ENCODE measurements around the gene KRTAP13-4.

Gene KRTAP13-4

GRCh38 chr21:30468900-30469714 is 39.1 kb downstream of the KRTAP13-4 start:
- DNase-seq (ENCODE audit: extremely low read depth, insufficient read length): no peak
- Histone ChIP-seq H3K27me3 (replicated peaks; ENCODE audit: control insufficient read depth, insufficient read depth, low read length) (no peaks in the 10 kb centered on the region), H3K4me3 (replicated peaks; ENCODE audit: low read depth, low read length) (no peak overlapping the region), H3K36me3 (ENCODE audit: control insufficient read depth, insufficient read depth, low read length) (no peaks in the 10 kb centered on the region)
- TF ChIP-seq, protein P1, sequence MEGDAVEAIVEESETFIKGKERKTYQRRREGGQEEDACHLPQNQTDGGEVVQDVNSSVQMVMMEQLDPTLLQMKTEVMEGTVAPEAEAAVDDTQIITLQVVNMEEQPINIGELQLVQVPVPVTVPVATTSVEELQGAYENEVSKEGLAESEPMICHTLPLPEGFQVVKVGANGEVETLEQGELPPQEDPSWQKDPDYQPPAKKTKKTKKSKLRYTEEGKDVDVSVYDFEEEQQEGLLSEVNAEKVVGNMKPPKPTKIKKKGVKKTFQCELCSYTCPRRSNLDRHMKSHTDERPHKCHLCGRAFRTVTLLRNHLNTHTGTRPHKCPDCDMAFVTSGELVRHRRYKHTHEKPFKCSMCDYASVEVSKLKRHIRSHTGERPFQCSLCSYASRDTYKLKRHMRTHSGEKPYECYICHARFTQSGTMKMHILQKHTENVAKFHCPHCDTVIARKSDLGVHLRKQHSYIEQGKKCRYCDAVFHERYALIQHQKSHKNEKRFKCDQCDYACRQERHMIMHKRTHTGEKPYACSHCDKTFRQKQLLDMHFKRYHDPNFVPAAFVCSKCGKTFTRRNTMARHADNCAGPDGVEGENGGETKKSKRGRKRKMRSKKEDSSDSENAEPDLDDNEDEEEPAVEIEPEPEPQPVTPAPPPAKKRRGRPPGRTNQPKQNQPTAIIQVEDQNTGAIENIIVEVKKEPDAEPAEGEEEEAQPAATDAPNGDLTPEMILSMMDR (IDR thresholded peaks at IDR 0.05; ENCODE audit: insufficient read depth, low read length, poor library complexity, severe bottlenecking): no peak

DNA sequence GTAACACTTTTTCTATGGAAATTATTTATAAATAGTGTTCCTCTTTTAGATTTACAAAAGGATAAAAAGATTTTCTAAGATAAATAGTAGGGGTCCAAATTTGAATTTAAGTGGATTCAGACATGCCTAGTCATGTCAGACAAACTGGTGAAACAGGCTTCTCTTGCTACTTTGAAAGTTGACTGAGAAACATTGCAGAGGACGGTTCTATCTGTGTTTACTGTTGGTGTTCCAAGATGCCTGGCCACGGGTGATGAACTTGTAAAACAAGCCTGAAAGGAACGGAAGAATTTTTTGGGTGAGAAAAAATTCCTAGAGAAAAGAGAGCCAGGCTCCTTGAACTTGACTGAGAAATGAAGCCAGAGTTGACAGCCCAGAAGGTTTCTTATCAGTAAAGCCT is 48.0 kb downstream of the KRTAP13-4 start:
- H3K27me3 ChIP-seq (replicated peaks; ENCODE audit: control insufficient read depth, insufficient read depth, low read length): no peaks in the 10 kb centered on the region
- TF ChIP-seq, protein P1 (IDR thresholded peaks at IDR 0.05; ENCODE audit: insufficient read depth, low read length, poor library complexity, severe bottlenecking): no peak
- no peaks in the 10 kb centered on the region for H3K36me3 ChIP-seq (ENCODE audit: control insufficient read depth, insufficient read depth, low read length)
- H3K4me3 ChIP-seq (replicated peaks; ENCODE audit: low read depth, low read length): no peak overlapping the region
- DNase-seq (ENCODE audit: extremely low read depth, insufficient read length): no peak

- Histone ChIP-seq H3K36me3 (ENCODE audit: control insufficient read depth, insufficient read depth, low read length) (no peaks in the 10 kb centered on the region), H3K27me3 (replicated peaks; ENCODE audit: control insufficient read depth, insufficient read depth, low read length) (no peaks in the 10 kb centered on the region), H3K4me3 (replicated peaks; ENCODE audit: low read depth, low read length) (no peak overlapping the region)
- DNase-seq (ENCODE audit: extremely low read depth, insufficient read length): no peak
- TF ChIP-seq, protein P1 (IDR thresholded peaks at IDR 0.05; ENCODE audit: insufficient read depth, low read length, poor library complexity, severe bottlenecking): no peak
Measured at GRCh38 chr21:30479259-30479658, 49.2 kb downstream of the KRTAP13-4 start.

DNA sequence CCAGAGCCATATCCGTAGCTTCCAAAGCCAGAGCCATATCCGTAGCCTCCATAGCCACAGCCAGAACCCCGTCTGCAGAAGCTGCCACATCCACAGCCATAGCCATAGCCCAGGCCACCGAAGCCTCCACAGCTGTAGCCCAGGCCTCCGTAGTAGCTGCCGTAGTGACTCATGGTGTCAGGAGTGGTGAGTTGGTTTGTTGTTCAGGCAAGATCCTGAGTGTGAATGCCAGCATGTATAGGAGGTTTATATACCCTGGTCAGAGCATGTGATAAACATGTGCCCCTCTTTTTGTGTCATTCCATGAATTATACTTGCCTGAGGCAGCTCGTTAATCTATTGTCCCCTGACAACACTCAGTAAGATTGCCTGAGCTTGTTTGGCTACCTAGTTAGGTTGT is 50.1 kb downstream of the KRTAP13-4 start, which contains the start of gene KRTAP19-1:
Gene KRTAP19-1 (minus strand): TSS at position 223 of the 400 bp plus-strand sequence. CDS start 50 bp downstream, at position 173.
- TF ChIP-seq, protein P1 (IDR thresholded peaks at IDR 0.05; ENCODE audit: insufficient read depth, low read length, poor library complexity, severe bottlenecking): no peak
- no peak within 1 kb of the TSS for H3K4me3 ChIP-seq (replicated peaks; ENCODE audit: low read depth, low read length)
- H3K36me3 ChIP-seq (ENCODE audit: control insufficient read depth, insufficient read depth, low read length): no peaks in the 10 kb centered on the region
- H3K27me3 ChIP-seq (replicated peaks; ENCODE audit: control insufficient read depth, insufficient read depth, low read length): no peaks in the 10 kb centered on the region
- DNase-seq (ENCODE audit: extremely low read depth, insufficient read length): no peak
